HG03025 (cell line): ENCODE data around the gene GCC2.
"Not testable (repeated sequence)": the region's sequence is repeated elsewhere in the genome, so short reads cannot be mapped to it uniquely, and the experiment has no call there.

Experiments used
- ATAC-seq: cut with Tn5 transposase; IDR thresholded peaks from one replicate; pipeline ENCODE4 v1.9.1; 2021; ENCODE audit warnings: mild to moderate bottlenecking, moderate library complexity; ENCODE audit not compliant: unreplicated experiment, low FRiP score

The GCC2 gene

GRCh38 chr2:108435578-108435977 is 13.4 kb upstream of the GCC2 start:
- not testable (repeated sequence) for ATAC-seq

- no peak for ATAC-seq
Observed at GRCh38 chr2:108436976-108437375, 12.0 kb upstream of the GCC2 start.

GRCh38 chr2:108441712-108442111 is 7.3 kb upstream of the GCC2 start:
- no peak for ATAC-seq

- no peak for ATAC-seq
Observed at GRCh38 chr2:108444941-108445840, 3.8 kb upstream of the GCC2 start.

- ATAC-seq = no peak
Observed at GRCh38 chr2:108446703-108447102, 2.3 kb upstream of the GCC2 start.

GRCh38 chr2:108447947-108448677 is 894 bp upstream of the GCC2 start:
- no peak for ATAC-seq

GRCh38 chr2:108449410-108450130 is 564 bp downstream of the GCC2 start:
- ATAC-seq = peak; percentile 41

- no peak for ATAC-seq
Observed at GRCh38 chr2:108450863-108451262, 1.9 kb downstream of the GCC2 start.

- no peak for ATAC-seq
Observed at GRCh38 chr2:108451976-108452375, 3.0 kb downstream of the GCC2 start.

- ATAC-seq = not testable (repeated sequence)
Observed at GRCh38 chr2:108453530-108453929, 4.5 kb downstream of the GCC2 start.

GRCh38 chr2:108454440-108454839 is 5.4 kb downstream of the GCC2 start:
- ATAC-seq = no peak

GRCh38 chr2:108455571-108455970 is 6.6 kb downstream of the GCC2 start:
- no peak for ATAC-seq

GRCh38 chr2:108458082-108458481 is 9.1 kb downstream of the GCC2 start:
- ATAC-seq = no peak

GRCh38 chr2:108459441-108459840 is 10.4 kb downstream of the GCC2 start:
- no peak for ATAC-seq

- peak; percentile 96 for ATAC-seq
Observed at GRCh38 chr2:108460345-108461037, 11.5 kb downstream of the GCC2 start.

GRCh38 chr2:108477099-108477498 is 28.1 kb downstream of the GCC2 start:
- no peak for ATAC-seq

- no peak for ATAC-seq
Observed at GRCh38 chr2:108485253-108485652, 36.2 kb downstream of the GCC2 start.

GRCh38 chr2:108490506-108491122 is 41.6 kb downstream of the GCC2 start:
- no peak for ATAC-seq

GRCh38 chr2:108491848-108492247 is 42.8 kb downstream of the GCC2 start:
- ATAC-seq = no peak

GRCh38 chr2:108492364-108492763 is 43.4 kb downstream of the GCC2 start:
- no peak for ATAC-seq
